KOPT-K1 (cell line): ENCODE measurements around the gene KRTAP5-2.

Experiments used
- H3K27ac ChIP-seq: fragments of 200-600 bp; sonication (generic); 2 replicates; pipeline ENCODE4 v1.5.1; 2016; ENCODE audit warnings: antibody characterized with exemption, mild to moderate bottlenecking, low read depth, low read length; ENCODE audit not compliant: poor library complexity, severe bottlenecking
- H3K36me3 ChIP-seq: fragments of 200-600 bp; sonication (generic); 2 replicates; pipeline ENCODE4 v1.5.1; 2017; ENCODE audit warnings: antibody characterized with exemption, mild to moderate bottlenecking, low read length, moderate library complexity; ENCODE audit not compliant: insufficient read depth
- H3K9me3 ChIP-seq: fragments of 200-600 bp; sonication (generic); 2 replicates; pipeline ENCODE4 v1.5.1; 2017; ENCODE audit warnings: antibody characterized with exemption, low read length, mild to moderate bottlenecking; ENCODE audit not compliant: insufficient read depth, poor library complexity, severe bottlenecking

Gene KRTAP5-2

DNA sequence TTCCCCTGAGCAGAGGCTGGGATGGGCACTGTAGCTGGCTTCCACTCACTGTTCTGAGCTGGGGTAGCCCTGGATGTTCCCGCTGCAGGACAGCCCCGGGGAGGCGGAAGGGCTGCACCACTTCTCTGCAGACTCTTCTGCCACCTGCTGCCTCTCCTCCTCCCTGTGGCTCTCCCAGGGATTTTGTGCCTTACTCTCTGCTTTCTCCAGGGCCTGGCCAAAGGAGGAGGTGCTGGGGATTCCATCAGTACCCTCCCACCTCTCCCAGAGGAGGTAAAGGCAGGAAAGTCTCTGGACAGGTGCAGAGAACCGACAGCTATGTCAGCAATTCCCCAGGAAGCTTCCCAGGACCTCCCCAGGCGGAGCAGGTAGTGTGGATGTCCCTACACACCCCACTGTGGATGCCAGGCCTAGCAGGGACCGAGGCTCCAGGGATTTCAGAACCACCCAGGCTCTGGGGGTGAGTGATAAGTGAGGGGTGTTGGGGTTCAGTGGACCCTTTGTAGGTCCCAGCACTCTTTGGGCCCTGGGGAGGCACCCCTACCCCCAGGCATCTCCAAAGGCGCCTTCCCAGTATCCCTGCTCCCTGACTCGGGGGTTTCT is 37.3 kb downstream of the KRTAP5-2 start:
- no peak overlapping the region for H3K27ac ChIP-seq

DNA sequence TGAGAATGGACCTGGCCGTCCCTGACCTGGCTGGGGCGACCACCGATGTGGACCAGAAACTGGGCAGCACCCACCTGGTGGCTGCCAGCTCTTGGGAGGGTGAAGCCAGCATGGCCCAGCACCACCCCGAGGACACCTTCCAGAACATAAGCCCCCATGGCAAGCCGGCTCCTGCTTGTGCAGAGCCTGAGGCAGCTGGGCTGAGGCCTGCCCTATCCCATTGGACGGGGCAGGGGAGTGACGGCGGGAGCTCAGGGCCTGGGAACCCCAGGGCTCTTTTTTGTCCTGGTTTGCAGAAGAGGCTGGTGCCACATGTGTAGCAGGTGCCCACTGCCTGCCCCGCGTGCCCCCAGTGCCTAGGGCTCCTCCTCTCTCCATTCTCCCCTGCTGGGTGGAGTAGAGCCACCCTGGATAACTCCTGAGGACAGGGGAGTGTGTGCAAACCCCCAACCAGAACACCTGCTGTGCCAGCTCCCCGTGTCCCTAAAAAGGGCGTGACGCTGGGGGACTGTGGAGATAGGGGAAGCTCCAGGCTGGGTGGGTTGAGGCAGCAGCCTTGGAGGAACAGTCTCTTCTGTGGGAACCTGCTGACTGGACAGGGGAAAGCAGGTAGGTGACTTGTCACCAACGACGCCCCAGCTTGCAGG is 38.0 kb downstream of the KRTAP5-2 start:
- H3K9me3 ChIP-seq: no peaks in the 10 kb centered on the region
- H3K36me3 ChIP-seq: no peaks in the 10 kb centered on the region
- no peak overlapping the region for H3K27ac ChIP-seq

More for the DNA sequence above, 37.3 kb downstream of the KRTAP5-2 start:
- Histone ChIP-seq H3K9me3 (no peaks in the 10 kb centered on the region), H3K36me3 (no peaks in the 10 kb centered on the region)

DNA sequence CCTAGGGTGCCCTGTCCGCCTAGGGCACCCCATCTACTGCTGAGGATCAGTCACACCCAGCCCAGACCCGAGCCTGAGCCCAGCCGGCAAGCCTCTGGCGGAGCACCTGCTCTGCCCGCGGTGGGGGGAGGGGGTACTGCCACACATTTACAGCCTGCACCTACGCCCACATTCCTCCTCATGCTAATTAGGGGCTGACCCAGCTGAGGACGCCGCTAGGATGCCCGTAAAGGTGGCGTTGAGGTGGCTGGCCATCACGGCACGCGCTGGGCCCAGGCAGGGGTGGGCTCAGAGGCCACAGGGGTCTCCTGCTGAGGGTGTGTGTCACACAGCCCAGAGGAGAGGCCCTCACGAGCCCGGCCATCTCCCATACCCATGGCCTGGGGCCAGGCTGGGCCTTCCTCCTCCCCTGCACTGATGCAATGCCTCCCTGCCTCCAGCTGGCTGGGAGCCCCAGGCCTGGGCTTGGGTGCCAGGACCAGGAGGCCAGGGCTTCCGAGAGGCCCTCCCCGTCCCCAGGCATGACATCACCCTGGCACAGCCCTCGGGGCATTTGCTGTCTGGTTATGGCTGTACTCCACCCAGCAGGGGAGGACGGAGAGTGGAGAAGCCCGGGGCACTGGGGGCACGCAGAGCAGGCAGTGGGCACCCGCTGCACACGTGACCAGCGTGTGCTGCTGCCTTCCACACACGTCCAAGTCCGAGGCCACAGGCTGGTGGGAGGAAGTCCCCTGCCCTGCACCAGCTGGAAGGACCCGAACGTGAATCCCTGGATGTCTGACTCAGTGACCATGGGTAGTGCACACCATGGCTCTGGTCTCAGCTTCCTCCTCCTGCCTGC is 38.8 kb downstream of the KRTAP5-2 start:
- no peaks in the 10 kb centered on the region for H3K36me3 ChIP-seq
- H3K27ac ChIP-seq: no peak overlapping the region
- no peaks in the 10 kb centered on the region for H3K9me3 ChIP-seq

DNA sequence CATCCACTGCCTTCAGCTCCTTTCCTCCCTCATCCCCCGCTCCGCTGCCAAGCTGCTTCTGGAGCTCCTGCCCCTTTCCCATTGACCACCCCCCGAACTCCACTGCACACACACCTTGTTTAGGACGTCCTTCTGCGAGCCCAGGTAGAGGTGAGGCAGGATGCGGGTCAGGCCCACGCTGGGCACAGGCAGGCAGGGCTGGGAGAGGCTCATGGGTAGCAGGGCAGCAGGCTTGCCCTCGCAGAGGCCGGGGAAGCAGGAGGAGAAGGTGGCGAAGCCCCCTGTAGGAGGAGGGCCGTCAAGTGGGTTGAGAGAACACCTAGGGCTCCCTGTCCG is 39.4 kb downstream of the KRTAP5-2 start:
- H3K27ac ChIP-seq: no peak overlapping the region
- no peaks in the 10 kb centered on the region for H3K36me3 ChIP-seq

DNA sequence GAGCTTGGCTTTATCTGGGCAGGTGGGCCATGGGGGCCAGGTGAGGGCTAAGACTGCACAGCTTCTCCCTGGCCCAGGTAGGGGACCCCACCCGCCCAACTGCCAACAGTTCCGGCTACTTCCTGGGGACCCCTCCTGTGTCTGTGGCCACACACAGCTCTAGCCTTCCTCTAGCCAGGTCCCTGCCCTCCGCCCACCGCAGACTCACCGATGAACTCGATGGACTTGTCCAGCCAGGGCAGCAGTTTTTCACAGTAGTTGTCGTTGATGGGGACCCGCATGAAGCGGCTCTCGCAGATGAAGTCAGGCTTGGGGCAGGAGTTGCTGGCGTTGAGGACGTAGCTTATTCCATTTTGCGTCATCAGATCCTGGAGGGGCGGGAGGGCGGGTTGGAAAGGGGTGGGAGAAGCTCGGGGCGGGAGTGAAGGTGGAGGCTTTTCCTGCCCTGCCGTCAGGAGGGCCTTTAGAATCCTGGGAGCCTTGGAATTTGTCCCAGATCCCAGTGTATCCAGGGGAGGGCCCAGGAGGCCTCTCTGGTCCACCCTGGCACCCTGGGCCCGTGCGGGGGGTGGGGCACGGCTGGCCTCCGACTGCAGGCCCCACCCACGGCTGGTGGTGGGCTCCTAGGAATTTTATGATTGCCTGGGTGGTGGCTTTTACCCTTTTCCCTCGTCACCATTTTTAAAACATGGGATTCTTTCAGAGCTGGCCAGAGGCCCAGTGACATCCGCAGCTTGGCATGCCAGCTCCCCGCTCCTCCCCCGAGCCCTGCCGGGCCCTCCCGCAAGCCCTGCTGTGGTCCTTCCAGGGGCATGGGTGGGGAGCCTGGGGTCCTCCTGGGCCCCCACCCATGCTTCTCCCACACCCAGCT is 40.0 kb downstream of the KRTAP5-2 start:
- no peak overlapping the region for H3K27ac ChIP-seq
- H3K36me3 ChIP-seq: no peaks in the 10 kb centered on the region
- H3K9me3 ChIP-seq: no peaks in the 10 kb centered on the region

More for the DNA sequence above, 39.4 kb downstream of the KRTAP5-2 start:
- no peaks in the 10 kb centered on the region for H3K9me3 ChIP-seq

GRCh38 chr11:1557051-1557884 is 40.8 kb downstream of the KRTAP5-2 start:
- Histone ChIP-seq H3K9me3 (no peaks in the 10 kb centered on the region), H3K36me3 (no peaks in the 10 kb centered on the region), H3K27ac (no peak overlapping the region)

DNA sequence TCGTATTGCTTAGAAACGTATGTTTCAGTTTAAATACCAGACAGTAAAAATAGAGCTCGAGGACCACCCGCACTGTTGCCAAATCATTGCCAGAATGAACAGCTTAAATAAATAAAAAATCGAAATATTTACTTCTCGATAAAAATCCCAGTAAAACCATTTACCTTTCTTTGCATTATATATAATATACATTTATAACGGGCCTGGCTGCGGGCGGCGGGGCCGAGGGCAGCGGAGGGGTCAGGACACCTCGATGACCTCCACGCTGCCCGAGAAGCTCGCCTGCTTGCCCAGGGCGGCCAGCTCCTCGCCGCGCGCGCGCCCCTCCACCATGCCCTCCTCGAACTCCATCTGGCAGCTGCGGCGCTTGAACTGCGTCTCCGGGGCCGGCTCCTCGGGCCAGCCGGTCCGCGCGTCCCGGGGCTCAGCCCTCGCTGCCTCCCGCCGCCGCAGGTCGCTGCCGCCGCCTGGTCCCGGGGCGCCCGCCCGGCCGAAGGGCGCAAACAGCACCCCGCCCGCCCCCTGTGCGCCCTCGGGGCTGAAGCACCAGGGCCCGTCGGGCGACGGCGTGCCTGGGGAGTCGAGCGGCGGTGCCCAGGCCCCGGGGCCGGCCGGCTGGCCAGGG is 41.7 kb downstream of the KRTAP5-2 start:
- Histone ChIP-seq H3K9me3 (no peaks in the 10 kb centered on the region), H3K27ac (no peak overlapping the region), H3K36me3 (no peaks in the 10 kb centered on the region)

- H3K27ac ChIP-seq: no peak overlapping the region
- H3K36me3 ChIP-seq: no peaks in the 10 kb centered on the region
Measured at GRCh38 chr11:1555713-1556153, 42.4 kb downstream of the KRTAP5-2 start.

DNA sequence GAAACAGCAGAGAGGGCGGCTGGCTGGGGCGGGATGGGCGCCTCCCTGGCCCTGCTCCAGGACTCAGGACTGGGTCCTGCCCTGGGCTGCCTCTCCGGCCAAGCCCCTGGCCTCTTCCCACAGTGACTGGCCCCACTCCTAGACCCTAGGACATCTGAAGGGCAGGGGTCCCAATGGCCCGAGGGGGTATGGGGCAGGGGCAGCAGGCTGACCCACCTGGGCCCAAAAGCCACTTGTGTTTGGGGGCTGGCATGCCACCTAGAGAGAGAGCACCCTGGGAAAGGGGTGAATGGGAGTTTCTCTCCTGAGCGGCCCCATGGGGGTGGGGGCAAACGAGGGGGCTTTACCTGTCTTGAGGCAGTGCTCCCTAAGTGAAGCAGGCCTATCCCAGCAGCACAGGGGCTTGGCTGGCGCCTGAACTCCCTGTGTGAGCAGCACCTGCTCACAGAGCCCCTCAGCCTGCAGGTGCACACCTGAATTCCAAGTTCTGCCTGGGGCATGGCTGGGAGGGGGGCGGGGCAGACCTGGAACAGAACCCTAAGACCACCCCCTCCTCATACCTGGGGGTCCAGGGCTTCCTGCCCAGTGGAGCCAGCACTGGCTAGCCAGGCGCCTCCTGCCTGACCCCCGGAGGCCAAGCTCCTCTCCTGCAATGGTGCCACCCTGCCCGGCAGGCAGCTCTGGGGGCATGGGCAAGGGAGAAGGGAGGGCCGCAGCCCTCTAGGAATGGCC is 42.9 kb downstream of the KRTAP5-2 start:
- Histone ChIP-seq H3K9me3 (no peaks in the 10 kb centered on the region), H3K27ac (no peak overlapping the region), H3K36me3 (no peaks in the 10 kb centered on the region)

More at GRCh38 chr11:1555713-1556153, 42.4 kb downstream of the KRTAP5-2 start:
- no peaks in the 10 kb centered on the region for H3K9me3 ChIP-seq

- Histone ChIP-seq H3K9me3 (no peaks in the 10 kb centered on the region), H3K27ac (no peak overlapping the region), H3K36me3 (no peaks in the 10 kb centered on the region)
Measured at GRCh38 chr11:1553808-1554594, 44.1 kb downstream of the KRTAP5-2 start.

DNA sequence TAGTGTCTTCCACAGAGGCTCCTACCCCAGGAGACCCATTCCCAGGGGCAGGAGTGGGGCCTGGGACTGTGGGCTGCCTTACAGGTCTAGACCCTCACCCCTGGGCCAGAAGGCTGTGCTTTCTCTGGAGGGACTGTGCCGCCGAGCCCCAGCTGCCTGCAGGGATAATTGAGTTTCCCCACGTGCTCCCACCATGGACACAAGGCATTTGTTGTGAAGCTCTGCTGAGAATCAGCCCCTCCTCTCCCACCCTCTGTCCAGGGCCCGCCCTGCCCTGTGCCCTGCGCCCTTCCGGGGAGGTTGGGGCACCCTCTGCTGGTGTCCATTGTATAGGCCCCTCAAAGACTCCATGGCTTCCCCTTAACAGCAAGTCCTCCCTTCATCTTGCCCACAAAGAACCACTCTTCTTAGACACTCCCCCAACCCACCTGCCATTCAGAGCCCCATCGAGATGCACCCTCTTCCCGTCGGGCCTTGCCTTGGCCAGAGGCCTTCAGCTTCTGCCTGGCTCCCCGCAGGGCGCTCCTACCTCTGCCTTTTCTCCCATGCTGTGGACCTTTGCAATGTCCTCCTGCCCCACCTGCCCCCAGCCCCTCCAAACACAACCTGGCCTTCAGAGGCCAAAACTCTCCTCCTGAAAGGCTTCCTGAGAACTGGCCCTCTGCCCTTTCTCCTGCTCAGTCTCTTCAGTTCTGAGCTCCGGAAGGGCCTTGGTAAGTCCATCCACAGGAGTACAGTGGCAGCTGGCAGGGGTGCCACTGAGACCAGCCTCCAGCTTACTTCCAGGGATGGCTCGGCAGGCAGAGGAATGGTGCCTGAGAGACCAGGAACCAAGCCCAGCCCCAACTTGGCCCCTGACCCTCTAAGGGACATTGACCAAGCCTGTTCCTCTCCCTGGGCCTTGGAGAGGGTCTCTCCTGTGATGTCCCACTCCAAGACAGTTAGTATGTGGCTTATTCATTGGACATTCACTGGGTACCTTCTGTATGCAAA is 48.5 kb downstream of the KRTAP5-2 start:
- H3K27ac ChIP-seq: no peak overlapping the region
- no peaks in the 10 kb centered on the region for H3K9me3 ChIP-seq
- no peaks in the 10 kb centered on the region for H3K36me3 ChIP-seq
